Measurements from ENCODE around the gene RCSD1. TPM values are rescaled to one million over a fixed set of nuclear protein-coding genes. Genes with fewer than 3 reads are reported as not detected.

Gene RCSD1
- total RNA-seq, 4 donors from 2014 or later: 1.8 to 21.3 (median 12.5) TPM

DNA sequence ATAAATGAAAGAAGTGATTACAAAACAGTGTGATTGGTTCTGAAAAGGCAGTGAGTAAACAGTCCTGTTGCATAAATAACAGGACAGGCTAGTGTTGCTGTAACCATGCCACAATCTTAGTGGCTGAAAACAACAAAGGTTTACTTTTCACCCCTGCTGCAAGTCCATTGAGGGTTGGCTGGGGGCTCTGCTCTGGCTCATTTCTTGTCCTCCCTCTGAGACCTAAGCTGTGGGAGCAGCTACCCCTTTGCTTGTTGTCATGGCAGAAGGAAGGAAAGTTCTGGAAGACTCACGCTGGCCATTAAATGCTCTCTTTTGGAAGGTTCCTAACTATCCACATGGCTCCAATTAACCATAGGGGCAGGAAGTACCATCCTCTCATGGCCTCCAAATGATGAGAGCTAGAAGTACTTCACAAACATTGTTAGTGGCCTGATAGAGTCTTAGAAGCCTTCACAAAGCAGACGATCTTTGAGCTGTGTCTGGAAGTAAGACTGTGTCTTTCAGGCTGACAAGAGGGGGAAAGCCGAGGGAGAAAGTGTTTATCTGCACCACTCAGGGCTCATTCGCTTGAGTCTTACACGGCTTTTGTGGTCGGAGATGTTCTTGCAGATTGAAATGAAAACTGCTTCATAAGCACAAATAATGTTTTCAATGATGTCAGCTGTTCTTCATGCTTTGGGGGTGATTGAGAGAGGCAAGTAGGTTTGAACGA lies 11.9 kb downstream of the RCSD1 start:
- H3K4me1 ChIP-seq: peaks cover 0 to 4% of the 10 kb centered on the region in 2 donors
- no peaks in the 10 kb centered on the region for H3K36me3 ChIP-seq
- no peaks in the 10 kb centered on the region for H3K27me3 ChIP-seq
- TF ChIP-seq, protein P1, sequence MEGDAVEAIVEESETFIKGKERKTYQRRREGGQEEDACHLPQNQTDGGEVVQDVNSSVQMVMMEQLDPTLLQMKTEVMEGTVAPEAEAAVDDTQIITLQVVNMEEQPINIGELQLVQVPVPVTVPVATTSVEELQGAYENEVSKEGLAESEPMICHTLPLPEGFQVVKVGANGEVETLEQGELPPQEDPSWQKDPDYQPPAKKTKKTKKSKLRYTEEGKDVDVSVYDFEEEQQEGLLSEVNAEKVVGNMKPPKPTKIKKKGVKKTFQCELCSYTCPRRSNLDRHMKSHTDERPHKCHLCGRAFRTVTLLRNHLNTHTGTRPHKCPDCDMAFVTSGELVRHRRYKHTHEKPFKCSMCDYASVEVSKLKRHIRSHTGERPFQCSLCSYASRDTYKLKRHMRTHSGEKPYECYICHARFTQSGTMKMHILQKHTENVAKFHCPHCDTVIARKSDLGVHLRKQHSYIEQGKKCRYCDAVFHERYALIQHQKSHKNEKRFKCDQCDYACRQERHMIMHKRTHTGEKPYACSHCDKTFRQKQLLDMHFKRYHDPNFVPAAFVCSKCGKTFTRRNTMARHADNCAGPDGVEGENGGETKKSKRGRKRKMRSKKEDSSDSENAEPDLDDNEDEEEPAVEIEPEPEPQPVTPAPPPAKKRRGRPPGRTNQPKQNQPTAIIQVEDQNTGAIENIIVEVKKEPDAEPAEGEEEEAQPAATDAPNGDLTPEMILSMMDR (IDR thresholded peaks at IDR 0.05): no peak
- no peak for TF ChIP-seq POLR2A (IDR thresholded peaks at IDR 0.05)
- no peaks in the 10 kb centered on the region for H3K9me3 ChIP-seq
- intact Hi-C loops (cut with DNase I; ENCODE audit: low total_unique reads): no loop called here
- H3K4me3 ChIP-seq: no peak overlapping the region
- no peak overlapping the region for H3K27ac ChIP-seq
- no peak for DNase-seq

DNA sequence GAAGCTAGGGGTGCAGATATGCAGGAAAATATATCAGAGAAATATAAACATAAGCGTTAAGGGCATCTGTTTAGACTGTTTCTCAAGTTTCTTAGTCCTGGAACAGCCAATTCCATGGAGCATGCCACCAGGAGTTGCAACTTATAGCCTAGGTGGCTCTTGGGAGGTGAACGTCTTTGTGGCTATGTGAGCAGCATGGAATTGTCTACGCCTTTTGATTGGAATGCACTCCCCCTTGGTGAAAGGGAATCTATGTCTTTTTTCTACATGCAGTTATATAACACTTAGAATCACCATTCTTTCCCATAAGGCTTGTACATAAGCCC lies 12.4 kb downstream of the RCSD1 start:
- H3K36me3 ChIP-seq: no peaks in the 10 kb centered on the region
- H3K4me1 ChIP-seq: peaks cover 0 to 4% of the 10 kb centered on the region in 2 donors
- TF ChIP-seq, protein P1 (IDR thresholded peaks at IDR 0.05): no peak
- no peak for TF ChIP-seq POLR2A (IDR thresholded peaks at IDR 0.05)
- no peaks in the 10 kb centered on the region for H3K9me3 ChIP-seq
- H3K27ac ChIP-seq: no peak overlapping the region
- intact Hi-C loops (cut with DNase I; ENCODE audit: low total_unique reads): no loop called here
- H3K27me3 ChIP-seq: no peaks in the 10 kb centered on the region
- no peak overlapping the region for H3K4me3 ChIP-seq
- no peak for DNase-seq

GRCh38 chr1:167643441-167643840 lies 13.4 kb downstream of the RCSD1 start:
- Histone ChIP-seq H3K27ac (no peak overlapping the region), H3K4me1 (peaks cover 0 to 4% of the 10 kb centered on the region in 2 donors), H3K36me3 (no peaks in the 10 kb centered on the region), H3K4me3 (no peak overlapping the region), H3K9me3 (no peaks in the 10 kb centered on the region), H3K27me3 (no peaks in the 10 kb centered on the region)
- no peak for TF ChIP-seq POLR2A (IDR thresholded peaks at IDR 0.05)
- TF ChIP-seq, protein P1 (IDR thresholded peaks at IDR 0.05): no peak
- DNase-seq: no peak
- intact Hi-C loops (cut with DNase I; ENCODE audit: low total_unique reads): no loop called here

DNA sequence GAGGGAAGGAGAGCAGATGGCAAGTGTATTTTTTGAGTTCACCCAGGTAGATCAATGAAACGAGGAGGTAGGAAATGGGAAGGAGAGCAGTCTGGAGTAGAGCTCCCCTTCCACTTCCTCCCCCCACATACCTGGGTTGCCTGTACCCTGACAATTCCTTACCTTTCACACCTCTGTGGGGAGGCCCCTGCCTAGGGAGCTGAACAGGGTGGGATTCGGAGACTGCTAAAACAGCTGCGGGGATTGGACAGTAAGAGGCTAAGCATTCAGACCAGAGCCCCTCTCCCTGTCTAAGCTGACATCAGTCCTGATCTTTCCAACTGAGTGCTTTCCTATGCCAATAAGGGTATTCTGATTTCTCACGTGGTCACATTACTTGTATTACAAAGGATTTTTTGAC lies 14.5 kb downstream of the RCSD1 start:
- DNase-seq: no peak
- TF ChIP-seq POLR2A (IDR thresholded peaks at IDR 0.05): no peak
- TF ChIP-seq, protein P1 (IDR thresholded peaks at IDR 0.05): no peak
- peaks cover 0 to 4% of the 10 kb centered on the region in 2 donors for H3K4me1 ChIP-seq
- no peak overlapping the region for H3K4me3 ChIP-seq
- H3K27ac ChIP-seq: no peak overlapping the region
- H3K9me3 ChIP-seq: no peaks in the 10 kb centered on the region
- H3K36me3 ChIP-seq: no peaks in the 10 kb centered on the region
- intact Hi-C loops (cut with DNase I; ENCODE audit: low total_unique reads): no loop called here
- H3K27me3 ChIP-seq: no peaks in the 10 kb centered on the region

GRCh38 chr1:167645140-167645541 lies 15.1 kb downstream of the RCSD1 start:
- Histone ChIP-seq H3K27me3 (no peaks in the 10 kb centered on the region), H3K36me3 (no peaks in the 10 kb centered on the region), H3K4me1 (peaks cover 0 to 4% of the 10 kb centered on the region in 2 donors), H3K4me3 (no peak overlapping the region), H3K27ac (no peak overlapping the region), H3K9me3 (no peaks in the 10 kb centered on the region)
- intact Hi-C loops (cut with DNase I; ENCODE audit: low total_unique reads): no loop called here
- no peak for DNase-seq
- TF ChIP-seq, protein P1 (IDR thresholded peaks at IDR 0.05): no peak
- no peak for TF ChIP-seq POLR2A (IDR thresholded peaks at IDR 0.05)

Data from uterus (tissue), 4 donors.